H1 (cell line): ENCODE results near the gene FMN2. TPM values are rescaled to one million over a fixed set of nuclear protein-coding genes. Genes with fewer than 3 reads are reported as not detected.

Experiments
- CTCF ChIA-PET: fragments of 300-600 bp; sonication (Branson Sonifier 250); formaldehyde crosslinking; loops from one replicate; lab custom pipeline; 2021; ENCODE audit not compliant: partially characterized antibody; lab: Charles Lee
- POLR2A ChIA-PET: fragments of 300-600 bp; sonication (Branson Sonifier 250); formaldehyde crosslinking; loops from one replicate; lab custom pipeline; 2021; ENCODE audit warnings: inconsistent platforms; ENCODE audit not compliant: partially characterized antibody; lab: Charles Lee
- DNase-seq, 2 experiments: peaks; one replicate each; pipeline versions ENCODE4 v3.0.0 to v3.0.0-alpha.2; 2010 to 2022; ENCODE audit warnings: low spot score in 2 of 2, low read depth in 1 of 2, mixed read lengths in 1 of 2
- FAIRE-seq: peaks from 2 replicates; lab custom pipeline; 2011; peaks lifted over from hg19 to GRCh38; lab: Jason Lieb, UNC
- H2AFZ ChIP-seq: 2 replicates; pipeline ENCODE4 v1.8.1; 2012; ENCODE audit warnings: low read length, inconsistent platforms
- H2AK5ac ChIP-seq: 2 replicates; pipeline ENCODE4 v1.6.1; 2013; ENCODE audit warnings: low read depth, low read length
- H2BK120ac ChIP-seq: replicated peaks from 2 replicates; pipeline ENCODE3; 2013; ENCODE audit warnings: low read depth, low read length, inconsistent platforms
- H2BK12ac ChIP-seq: 2 replicates; pipeline ENCODE4 v1.6.1; 2013; ENCODE audit warnings: low read depth, low read length
- H2BK15ac ChIP-seq: 2 replicates; pipeline ENCODE4 v1.6.1; 2013; ENCODE audit warnings: low read length
- H2BK20ac ChIP-seq: 2 replicates; pipeline ENCODE4 v1.6.1; 2013; ENCODE audit warnings: low read length
- H2BK5ac ChIP-seq: 2 replicates; pipeline ENCODE4 v1.6.1; 2013; ENCODE audit warnings: low read depth, low read length
- H3K14ac ChIP-seq: 2 replicates; pipeline ENCODE4 v1.6.1; 2013; ENCODE audit warnings: inconsistent platforms; ENCODE audit not compliant: insufficient read length
- H3K18ac ChIP-seq: 2 replicates; pipeline ENCODE4 v1.6.1; 2013; ENCODE audit warnings: low read length; ENCODE audit errors: extremely low read depth
- H3K23ac ChIP-seq: 2 replicates; pipeline ENCODE4 v1.6.1; 2013; ENCODE audit warnings: inconsistent platforms; ENCODE audit not compliant: insufficient read length
- H3K23me2 ChIP-seq: 2 replicates; pipeline ENCODE4 v1.6.1; 2013; ENCODE audit warnings: low read depth, low read length
- H3K27ac ChIP-seq: 2 replicates; pipeline ENCODE4 v1.6.1; 2011; ENCODE audit warnings: low read depth, low read length, inconsistent platforms
- H3K27me3 ChIP-seq, 4 experiments: replicated peaks in 1 of 4; 1 replicate in 1 of 4; 2 replicates in 3 of 4; pipeline versions ENCODE4 v1.6.1 to v1.8.1; 2011 to 2013; ENCODE audit warnings: low read length in 3 of 4, mild to moderate bottlenecking in 3 of 4, inconsistent platforms in 2 of 4, mixed read lengths in 2 of 4, moderate library complexity in 1 of 4; ENCODE audit not compliant: control insufficient read depth in 3 of 4, insufficient read depth in 3 of 4; ENCODE audit errors: extremely low read depth in 1 of 4
- H3K36me3 ChIP-seq, 4 experiments: 2 replicates each; pipeline versions ENCODE4 v1.6.1 to v1.8.1; 2011 to 2013; ENCODE audit warnings: mild to moderate bottlenecking in 4 of 4, low read length in 3 of 4, moderate library complexity in 2 of 4, control low read depth in 1 of 4, inconsistent platforms in 1 of 4; ENCODE audit not compliant: insufficient read depth in 4 of 4, control insufficient read depth in 2 of 4
- H3K4ac ChIP-seq: replicated peaks from 2 replicates; pipeline ENCODE3; 2013; ENCODE audit warnings: low read length, low read depth, mixed read lengths, inconsistent platforms; ENCODE audit not compliant: insufficient read length
- H3K4me1 ChIP-seq, 4 experiments: replicated peaks in 1 of 4; 1 replicate in 1 of 4; 2 replicates in 3 of 4; pipeline versions ENCODE4 v1.6.1 to v1.8.1; 2011 to 2013; ENCODE audit warnings: low read length in 3 of 4, inconsistent platforms in 2 of 4, mixed read lengths in 1 of 4; ENCODE audit not compliant: insufficient read depth in 4 of 4, control insufficient read depth in 3 of 4
- H3K4me2 ChIP-seq, 2 experiments: 2 replicates each; pipeline versions ENCODE4 v1.6.1 to v1.8.1; 2011 to 2013; ENCODE audit warnings: low read depth in 2 of 2, low read length in 2 of 2, control low read depth in 1 of 2, inconsistent platforms in 1 of 2, mild to moderate bottlenecking in 1 of 2; ENCODE audit not compliant: insufficient read depth in 1 of 2
- H3K4me3 ChIP-seq, 4 experiments: fragments of 200-600, 300-600 bp in 1 of 4; sonication (generic), shearing (Covaris generic), sonication (Bioruptor Twin) in 1 of 4; 2 replicates each; pipeline versions ENCODE4 v1.5.1 to v1.8.1; 2011 to 2016; ENCODE audit warnings: low read length in 4 of 4, low read depth in 3 of 4, control low read depth in 2 of 4, inconsistent platforms in 2 of 4, mild to moderate bottlenecking in 2 of 4, mixed read lengths in 1 of 4, moderate library complexity in 1 of 4; ENCODE audit not compliant: insufficient read depth in 2 of 4; ENCODE audit errors: extremely low read depth in 1 of 4
- H3K56ac ChIP-seq: replicated peaks from 2 replicates; pipeline ENCODE3; 2013; ENCODE audit warnings: low read depth, mild to moderate bottlenecking, mixed read lengths, low read length, inconsistent platforms; ENCODE audit not compliant: insufficient read length
- H3K79me1 ChIP-seq: 2 replicates; pipeline ENCODE4 v1.6.1; 2013; ENCODE audit warnings: low read depth, low read length, control low read depth
- H3K79me2 ChIP-seq, 2 experiments: 2 replicates each; pipeline versions ENCODE4 v1.6.1 to v1.8.1; 2012 to 2013; ENCODE audit warnings: low read length in 2 of 2, mild to moderate bottlenecking in 2 of 2, inconsistent platforms in 1 of 2; ENCODE audit not compliant: insufficient read depth in 2 of 2, control insufficient read depth in 1 of 2
- H3K9ac ChIP-seq, 4 experiments: replicated peaks in 1 of 4; 1 replicate in 1 of 4; 2 replicates in 3 of 4; pipeline versions ENCODE4 v1.6.1 to v1.8.1; 2011 to 2013; ENCODE audit warnings: low read depth in 3 of 4, low read length in 3 of 4, control low read depth in 2 of 4, mild to moderate bottlenecking in 2 of 4, moderate library complexity in 2 of 4, inconsistent platforms in 1 of 4; ENCODE audit errors: extremely low read depth in 1 of 4
- H3K9me3 ChIP-seq, 2 experiments: 2 replicates each; pipeline versions ENCODE4 v1.6.1 to v1.8.1; 2012 to 2013; ENCODE audit warnings: mild to moderate bottlenecking in 2 of 2, moderate library complexity in 2 of 2, control low read depth in 1 of 2, inconsistent platforms in 1 of 2, low read depth in 1 of 2, low read length in 1 of 2, mixed read lengths in 1 of 2; ENCODE audit not compliant: insufficient read depth in 2 of 2
- H4K20me1 ChIP-seq, 2 experiments: replicated peaks in 1 of 2; 2 replicates each; pipeline versions ENCODE3 to v1.8.1; 2011 to 2013; ENCODE audit warnings: inconsistent platforms in 2 of 2, low read length in 2 of 2, mild to moderate bottlenecking in 1 of 2; ENCODE audit not compliant: insufficient read depth in 2 of 2, control insufficient read depth in 1 of 2
- H4K5ac ChIP-seq: 2 replicates; pipeline ENCODE4 v1.6.1; 2013; ENCODE audit warnings: low read length, low read depth, mixed read lengths, inconsistent platforms; ENCODE audit not compliant: insufficient read length
- H4K8ac ChIP-seq: 2 replicates; pipeline ENCODE4 v1.8.0; 2013; ENCODE audit warnings: mild to moderate bottlenecking, moderate library complexity, low read length, inconsistent platforms; ENCODE audit not compliant: insufficient read depth; ENCODE audit errors: extremely low read depth
- H4K91ac ChIP-seq: replicated peaks from 2 replicates; pipeline ENCODE3; 2013; ENCODE audit warnings: low read length, mixed read lengths, inconsistent platforms; ENCODE audit not compliant: insufficient read length
- CBX5 ChIP-seq: fragments of 300-800, 300-1000 bp; sonication (generic); IDR thresholded peaks from 2 replicates; pipeline ENCODE4 v1.7.1; 2016; ENCODE audit warnings: antibody characterized with exemption, low read length, low read depth
- CEBPB ChIP-seq: IDR thresholded peaks from 2 replicates; pipeline ENCODE4 v1.6.1; 2012; ENCODE audit warnings: low read depth, low read length
- EGR1 ChIP-seq: IDR thresholded peaks from 2 replicates; pipeline ENCODE4 v1.6.1; 2011; ENCODE audit warnings: low read depth, low read length, borderline replicate concordance
- EP300 ChIP-seq, 2 experiments: IDR thresholded peaks; 1 replicate in 1 of 2; 2 replicates in 1 of 2; pipeline ENCODE4 v1.6.1; 2011 to 2012; ENCODE audit warnings: low read depth in 2 of 2, low read length in 2 of 2, mild to moderate bottlenecking in 2 of 2, borderline replicate concordance in 1 of 2, inconsistent platforms in 1 of 2, moderate library complexity in 1 of 2
- FOSL1 ChIP-seq: IDR thresholded peaks from 2 replicates; pipeline ENCODE4 v1.6.1; 2011; ENCODE audit warnings: mild to moderate bottlenecking, low read depth, low read length, moderate library complexity; ENCODE audit not compliant: insufficient read depth
- JUND ChIP-seq: IDR thresholded peaks from 2 replicates; pipeline ENCODE4 v1.6.1; 2011; ENCODE audit warnings: mild to moderate bottlenecking, improper control_type of control experiment, low read length
- KDM5A ChIP-seq: fragments of 200-600 bp; IDR thresholded peaks from 2 replicates; pipeline ENCODE4 v1.7.1; 2012; ENCODE audit warnings: mild to moderate bottlenecking, low read length, inconsistent platforms, mixed read lengths
- RFX5 ChIP-seq: IDR thresholded peaks from 2 replicates; pipeline ENCODE4 v1.6.1; 2011; ENCODE audit warnings: low read depth, low read length, improper control_type of control experiment, borderline replicate concordance
- RNF2 ChIP-seq: fragments of 200-900, 300-1000 bp; sonication (generic); IDR thresholded peaks from 2 replicates; pipeline ENCODE4 v1.7.1; 2016; ENCODE audit warnings: borderline replicate concordance, low read depth, mild to moderate bottlenecking, antibody characterized with exemption, low read length; ENCODE audit not compliant: poor library complexity, severe bottlenecking; ENCODE audit errors: missing control alignments
- SAP30 ChIP-seq: fragments of 300-600 bp; sonication (generic); IDR thresholded peaks from 2 replicates; pipeline ENCODE4 v1.7.1; 2012; ENCODE audit warnings: low read length, moderate library complexity, mild to moderate bottlenecking, inconsistent platforms; ENCODE audit not compliant: insufficient read depth, insufficient replicate concordance
- SIRT6 ChIP-seq: IDR thresholded peaks from one replicate; pipeline ENCODE4 v1.7.1; 2012; ENCODE audit warnings: low read length, inconsistent platforms
- TAF1 ChIP-seq: IDR thresholded peaks from 2 replicates; pipeline ENCODE4 v1.6.1; 2011; ENCODE audit warnings: mild to moderate bottlenecking, low read depth, low read length
- TEAD4 ChIP-seq: IDR thresholded peaks from 2 replicates; pipeline ENCODE4 v1.6.1; 2012; ENCODE audit warnings: low read depth, low read length, inconsistent platforms, mixed read lengths
- whole genome bisulfite sequencing, 2 experiments: shearing (Covaris generic) in 1 of 2; methylation state at CpG; one replicate each; pipeline versions ENCODE4 v1.1.6 to v1.1.7; 2013 to 2015; ENCODE audit warnings: low lambda C conversion rate in 2 of 2, mixed read lengths in 2 of 2, inconsistent platforms in 1 of 2, low coverage in 1 of 2, missing lambda C conversion rate in 1 of 2; ENCODE audit not compliant: insufficient replicate concordance in 2 of 2, insufficient coverage in 1 of 2, insufficient read length in 1 of 2; ENCODE audit errors: extremely low coverage in 1 of 2, missing lambda C conversion rate in 1 of 2; 5-methylcytosine and 5-hydroxymethylcytosine counted together
- polyA plus RNA-seq, 7 experiments: library from polyadenylated mRNA; depleted of rRNA in 3 of 7; stranded (reverse) in 5 of 7; unstranded in 2 of 7; fragments of >200 nt in 5 of 7; fragments of 200-250 nt in 2 of 7; gene quantifications; 1 replicate in 5 of 7; 2 replicates in 1 of 7; 4 replicates in 1 of 7; pipeline versions ENCODE4 v1.2.1 to v1.2.3, GENCODE V29; 2011 to 2013; ENCODE audit warnings: missing spikeins in 2 of 7, mixed read lengths in 2 of 7
- total RNA-seq: library from RNA; stranded (reverse); fragmentation: NEBNext Ultra II Directional; extraction: Animal tissue kit (Norgen Biotek cat#: 25700); gene quantifications from 2 replicates; pipeline ENCODE4 v1.2.1, GENCODE V29; 2021

FMN2 gene
- total and polyA plus RNA-seq, 2 of the 8 experiments (the other 6 are each of a cell fraction or from before 2014, with no cell fraction given) = 0.83 to 2.0 TPM

DNA sequence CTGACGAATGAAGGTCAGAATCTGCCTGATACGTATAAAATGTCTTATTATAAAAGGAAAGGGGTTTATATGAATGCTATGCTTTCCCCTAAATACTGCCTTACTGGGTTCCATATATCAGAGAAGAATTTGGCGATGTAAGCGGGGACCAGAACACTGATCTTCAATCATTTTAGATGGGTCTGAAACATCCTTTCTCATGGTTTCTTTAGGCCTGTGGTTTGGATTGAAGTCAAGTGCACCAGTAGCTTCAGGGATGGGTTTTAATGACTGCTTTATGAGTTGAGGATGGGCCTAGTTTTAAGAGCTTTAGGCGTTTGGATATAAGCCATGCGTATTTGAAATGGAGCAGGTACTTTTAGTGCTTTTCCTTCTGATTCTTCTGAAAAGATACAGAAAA, 6.9 kb downstream of the FMN2 start:
- Histone ChIP-seq H4K91ac (no peak overlapping the region), H3K36me3 (no peaks in the 10 kb centered on the region), H2BK120ac (no peak overlapping the region), H3K14ac (no peak overlapping the region), H3K23ac (no peak overlapping the region), H4K8ac (no peak overlapping the region), H3K9me3 (no peaks in the 10 kb centered on the region), H3K4me2 (no peak overlapping the region), H2BK15ac (no peak overlapping the region), H3K79me1 (no peaks in the 10 kb centered on the region), H3K23me2 (peaks cover 2% of the 10 kb centered on the region; the same call in 1 of the 2 replicates), H3K4me3 (no peak overlapping the region), H2BK5ac (no peak overlapping the region), H3K4me1 (peaks cover 2 to 7% (median 5%) of the 10 kb centered on the region in 4 experiments; a peak in 4 of 7 replicates), H2BK12ac (no peak overlapping the region), H3K4ac (no peak overlapping the region), H3K27ac (no peak overlapping the region), H3K27me3 (peaks cover 1 to 8% (median 6%) of the 10 kb centered on the region in 4 experiments; a peak in 6 of 7 replicates), H3K56ac (no peak overlapping the region), H2AK5ac (no peak overlapping the region), H3K18ac (no peak overlapping the region), H3K79me2 (no peaks in the 10 kb centered on the region), H2BK20ac (no peak overlapping the region), H4K5ac (no peak overlapping the region), H4K20me1 (peaks cover 0 to 3% of the 10 kb centered on the region in 2 experiments), H3K9ac (no peak overlapping the region), H2AFZ (no peak overlapping the region)
- DNase-seq (no peak), FAIRE-seq (no peak)
- ChIA-PET POLR2A (no interaction called here), CTCF (interaction anchor here (0.7 to 5.0 kb wide), 5 partner anchors 14 to 360 kb away, joined by 4 to 21 read pairs (median 4); no protein-coding TSS in a partner anchor)
- 80% methylated on average over 6 of the region's 6 CpGs; no CpG with 5 or more reads in 1 of the 2 experiments for WGBS, 2 experiments
- TF ChIP-seq EGR1 = no peak
- no peak for TF ChIP-seq TEAD4
- no peak for TF ChIP-seq JUND
- TF ChIP-seq RFX5 = no peak
- TF ChIP-seq CBX5 = no peak
- no peak for TF ChIP-seq KDM5A
- TF ChIP-seq SIRT6 = no peak
- no peak for TF ChIP-seq TAF1
- TF ChIP-seq RNF2 = no peak
- TF ChIP-seq FOSL1 = no peak
- no peak for TF ChIP-seq CEBPB
- no peak for TF ChIP-seq EP300 (IDR thresholded peaks at IDR 0.05; ENCODE audit: borderline replicate concordance in 1 of 2, low read depth in 2 of 2, low read length in 2 of 2)
- TF ChIP-seq SAP30 = no peak
